GM04503 (cell line): ENCODE results near the gene PARG.
"Not testable (repeated sequence)": the region's sequence is repeated elsewhere in the genome, so short reads cannot be mapped to it uniquely, and the experiment has no call there.

Source experiments
- DNase-seq: peaks from one replicate; pipeline ENCODE4 v3.0.0-alpha.2; 2012; ENCODE audit warnings: low read depth

The PARG gene

GRCh38 chr10:49941447-49942338 is at the start of gene PARG, which contains the start of gene TIMM23B:
TSS of gene PARG (minus strand) at chr10:49942027. CDS start at chr10:49941725, 302 bp downstream.
TSS of gene TIMM23B (plus strand) at chr10:49942053. CDS start at chr10:49942195, 142 bp downstream.
- DNase-seq: peak; percentile 41

GRCh38 chr10:49988376-49988775 is 46.5 kb upstream of the PARG start, which contains the start of gene AGAP6:
TSS of gene AGAP6 (plus strand) at chr10:49988406. CDS start at chr10:49988716, 310 bp downstream.
- DNase-seq: not testable (repeated sequence)

- DNase-seq: not testable (repeated sequence)
These were observed 45.4 kb upstream of the PARG start for GRCh38 chr10:49987207-49987606.

- DNase-seq: not testable (repeated sequence)
These were observed 35.9 kb upstream of the PARG start for GRCh38 chr10:49977756-49978155.

GRCh38 chr10:49972094-49972493 is 30.3 kb upstream of the PARG start:
- not testable (repeated sequence) for DNase-seq

- DNase-seq: not testable (repeated sequence)
These were observed 29.6 kb upstream of the PARG start for GRCh38 chr10:49971466-49971865.

GRCh38 chr10:49970331-49970857 is 28.6 kb upstream of the PARG start:
- DNase-seq: not testable (repeated sequence)

GRCh38 chr10:49953122-49953521 is 11.3 kb upstream of the PARG start:
- not testable (repeated sequence) for DNase-seq

GRCh38 chr10:49952006-49952405 is 10.2 kb upstream of the PARG start:
- not testable (repeated sequence) for DNase-seq

- not testable (repeated sequence) for DNase-seq
These were observed 6.9 kb upstream of the PARG start for GRCh38 chr10:49948737-49949136.

- not testable (repeated sequence) for DNase-seq
These were observed 6.3 kb upstream of the PARG start for GRCh38 chr10:49948142-49948541.

- DNase-seq: not testable (repeated sequence)
These were observed 1.8 kb upstream of the PARG start for GRCh38 chr10:49943607-49944006.

GRCh38 chr10:49942339-49942705 is 495 bp upstream of the PARG start:
- not testable (repeated sequence) for DNase-seq

GRCh38 chr10:49931959-49932728 is 9.7 kb downstream of the PARG start:
- not testable (repeated sequence) for DNase-seq

- not testable (repeated sequence) for DNase-seq
These were observed 10.6 kb downstream of the PARG start for GRCh38 chr10:49931276-49931675.

GRCh38 chr10:49923572-49923971 is 18.3 kb downstream of the PARG start:
- not testable (repeated sequence) for DNase-seq

GRCh38 chr10:49922041-49922440 is 19.8 kb downstream of the PARG start:
- not testable (repeated sequence) for DNase-seq

GRCh38 chr10:49917927-49918326 is 23.9 kb downstream of the PARG start:
- not testable (repeated sequence) for DNase-seq

- not testable (repeated sequence) for DNase-seq
These were observed 25.4 kb downstream of the PARG start for GRCh38 chr10:49916451-49916850.

- not testable (repeated sequence) for DNase-seq
These were observed 31.5 kb downstream of the PARG start for GRCh38 chr10:49910295-49910694.

- not testable (repeated sequence) for DNase-seq
These were observed 33.3 kb downstream of the PARG start for GRCh38 chr10:49908290-49909080.
